Stimulated activated naive CD8-positive, alpha-beta T cell treated with anti-CD3 and anti-CD28 coated beads, Interleukin-15, Interleukin-2, amounts not matched to agents 100 U/mL and 50 U/mL, for 24 hours (primary cell): ENCODE data around the gene MTAP.

Experiments
- ATAC-seq: fragments of 150-1000 bp; cut with Tn5 transposase; one replicate; pipeline ENCODE4 v1.10.0; 2021
- DNase-seq: peaks from one replicate; pipeline ENCODE4 v3.0.0; 2021

The MTAP gene

DNA sequence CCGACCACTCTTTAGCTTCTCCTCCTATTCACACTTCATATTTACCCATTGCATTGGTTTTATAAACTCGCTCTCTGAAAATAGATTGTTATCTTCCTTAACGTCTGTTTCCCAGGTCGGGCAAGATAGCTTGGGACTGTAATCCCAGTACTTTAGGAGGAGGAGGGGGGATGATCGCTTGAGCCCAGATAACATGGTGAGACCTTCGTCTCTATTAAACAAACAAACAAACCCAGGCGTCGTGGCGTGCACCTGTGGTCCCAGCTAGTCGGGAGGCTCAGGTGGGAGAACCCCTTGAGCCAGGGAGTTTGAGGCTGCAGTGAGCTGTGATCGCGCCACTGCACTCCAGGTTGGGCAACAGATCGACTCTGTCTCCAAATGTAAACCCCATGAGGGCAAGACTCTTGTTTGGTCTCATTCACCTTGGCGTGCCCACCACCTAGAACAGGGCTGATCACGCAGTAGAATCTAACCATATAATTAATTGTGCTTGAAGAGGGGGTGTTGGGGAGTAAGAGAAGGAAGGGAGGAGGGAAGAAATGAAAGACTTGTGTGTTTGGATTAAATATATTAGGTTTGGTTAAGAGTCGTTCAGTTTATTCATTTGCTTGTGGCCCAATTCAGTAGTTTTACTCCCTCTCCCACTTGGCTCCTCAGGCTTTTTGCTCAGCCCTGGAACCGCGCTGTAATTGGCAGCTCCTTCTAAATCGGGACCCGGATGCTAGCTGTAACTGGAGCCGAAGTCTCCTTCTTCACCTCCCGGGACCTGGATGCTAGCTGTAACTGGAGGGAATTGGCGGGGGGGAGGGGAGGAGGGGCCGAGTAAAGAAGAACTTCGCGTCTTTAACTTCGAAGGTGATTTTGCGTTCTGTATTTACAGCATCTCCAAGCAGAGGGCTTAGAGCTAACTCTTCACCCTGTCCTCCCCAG lies 166.8 kb downstream of the MTAP start:
- DNase-seq: no peak
- ATAC-seq: no peak

DNA sequence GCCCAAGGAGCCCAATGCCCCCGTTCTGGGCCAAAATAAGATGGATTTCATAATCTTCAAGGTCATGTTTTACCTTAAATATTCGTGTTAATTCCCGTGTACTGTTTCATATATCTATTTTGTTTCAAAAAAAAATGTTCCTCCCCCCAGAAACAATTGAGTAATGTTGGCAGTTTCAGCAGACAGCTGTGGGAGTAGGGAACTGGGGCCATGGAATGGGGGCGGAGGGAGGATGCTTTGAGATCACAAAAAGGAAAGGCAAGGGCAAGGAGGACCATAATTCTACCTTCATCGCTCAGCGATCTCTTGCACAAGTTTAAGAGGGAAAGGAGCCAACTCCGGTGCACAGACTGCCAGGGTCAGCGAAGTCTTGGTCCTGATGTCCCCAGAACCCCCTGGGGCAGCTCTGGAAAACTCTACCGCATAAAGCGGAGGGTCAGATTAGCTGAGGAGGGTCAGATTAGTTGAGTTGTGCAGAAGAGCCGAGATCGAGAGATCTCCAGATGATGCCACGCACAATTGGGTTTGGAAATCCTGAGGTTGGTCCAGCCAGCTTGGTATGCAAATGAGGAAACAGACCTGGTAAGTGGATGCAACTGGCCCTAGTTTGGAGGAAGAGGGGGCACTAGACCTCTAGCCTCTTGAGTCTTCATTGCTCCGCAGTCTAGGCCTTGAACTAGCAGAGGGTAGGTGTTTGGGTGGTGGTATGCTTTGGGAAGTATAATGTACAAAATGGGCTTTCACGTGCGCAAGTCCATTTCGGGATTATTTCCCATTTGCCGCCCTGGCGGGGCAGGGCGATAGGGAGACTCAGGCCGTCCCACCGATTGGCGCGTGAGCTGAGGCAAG lies 167.7 kb downstream of the MTAP start:
- no peak for ATAC-seq

DNA sequence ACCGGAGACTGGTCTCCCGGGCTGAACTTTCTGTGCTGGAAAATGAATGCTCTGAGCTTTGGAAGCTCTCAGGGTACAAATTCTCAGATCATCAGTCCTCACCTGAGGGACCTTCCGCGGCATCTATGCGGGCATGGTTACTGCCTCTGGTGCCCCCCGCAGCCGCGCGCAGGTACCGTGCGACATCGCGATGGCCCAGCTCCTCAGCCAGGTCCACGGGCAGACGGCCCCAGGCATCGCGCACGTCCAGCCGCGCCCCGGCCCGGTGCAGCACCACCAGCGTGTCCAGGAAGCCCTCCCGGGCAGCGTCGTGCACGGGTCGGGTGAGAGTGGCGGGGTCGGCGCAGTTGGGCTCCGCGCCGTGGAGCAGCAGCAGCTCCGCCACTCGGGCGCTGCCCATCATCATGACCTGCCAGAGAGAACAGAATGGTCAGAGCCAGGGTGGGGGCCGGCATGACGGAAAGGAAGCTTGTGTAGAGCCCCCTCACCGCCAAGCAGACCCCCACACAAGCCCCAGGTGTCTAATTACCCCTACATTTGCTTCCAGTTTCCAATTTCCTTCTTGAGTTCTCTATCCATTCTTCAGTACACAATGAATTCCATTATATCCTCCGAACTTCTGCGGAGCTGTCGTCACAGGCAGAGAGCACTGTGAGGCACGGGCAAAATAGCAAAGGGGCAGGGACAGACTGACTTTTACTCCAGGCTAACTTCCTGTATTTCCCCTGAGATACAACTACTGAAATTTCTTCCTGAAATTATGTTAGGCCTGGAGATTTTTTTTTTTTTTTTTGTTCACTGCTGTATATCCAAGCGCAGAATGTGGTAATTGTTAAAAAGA lies 168.6 kb downstream of the MTAP start:
- no peak for ATAC-seq

More for the DNA sequence above, 167.7 kb downstream of the MTAP start:
- no peak for DNase-seq

DNA sequence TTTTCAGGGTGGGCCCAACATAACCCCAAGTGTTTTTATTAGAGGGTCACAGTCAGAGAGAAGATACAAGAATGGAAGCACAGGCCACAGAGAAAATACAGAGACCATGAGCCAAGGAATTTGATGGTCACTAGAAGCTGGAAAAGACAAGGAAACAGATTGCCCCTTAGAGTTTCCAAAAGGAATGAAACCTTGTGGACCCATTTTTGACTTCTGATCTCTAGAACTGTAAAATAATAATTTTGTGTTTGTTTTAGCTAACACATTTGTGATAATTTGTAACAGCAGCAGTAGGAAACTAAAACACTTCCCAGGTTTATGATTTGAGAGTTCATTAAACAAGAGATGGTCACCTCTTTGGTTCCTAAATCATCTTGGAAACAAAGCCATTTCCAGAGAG lies 169.9 kb downstream of the MTAP start:
- DNase-seq (no peak), ATAC-seq (no peak)

More for the DNA sequence above, 168.6 kb downstream of the MTAP start:
- DNase-seq: no peak

DNA sequence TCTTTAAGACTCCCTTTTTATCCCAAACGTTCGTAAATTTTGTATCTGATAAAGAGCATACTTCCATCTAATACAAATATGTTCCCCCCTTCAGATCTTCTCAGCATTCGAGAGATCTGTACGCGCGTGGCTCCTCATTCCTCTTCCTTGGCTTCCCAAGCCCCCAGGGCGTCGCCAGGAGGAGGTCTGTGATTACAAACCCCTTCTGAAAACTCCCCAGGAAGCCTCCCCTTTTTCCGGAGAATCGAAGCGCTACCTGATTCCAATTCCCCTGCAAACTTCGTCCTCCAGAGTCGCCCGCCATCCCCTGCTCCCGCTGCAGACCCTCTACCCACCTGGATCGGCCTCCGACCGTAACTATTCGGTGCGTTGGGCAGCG lies 171.9 kb downstream of the MTAP start:
- DNase-seq: peak; percentile 6
- ATAC-seq: no peak

DNA sequence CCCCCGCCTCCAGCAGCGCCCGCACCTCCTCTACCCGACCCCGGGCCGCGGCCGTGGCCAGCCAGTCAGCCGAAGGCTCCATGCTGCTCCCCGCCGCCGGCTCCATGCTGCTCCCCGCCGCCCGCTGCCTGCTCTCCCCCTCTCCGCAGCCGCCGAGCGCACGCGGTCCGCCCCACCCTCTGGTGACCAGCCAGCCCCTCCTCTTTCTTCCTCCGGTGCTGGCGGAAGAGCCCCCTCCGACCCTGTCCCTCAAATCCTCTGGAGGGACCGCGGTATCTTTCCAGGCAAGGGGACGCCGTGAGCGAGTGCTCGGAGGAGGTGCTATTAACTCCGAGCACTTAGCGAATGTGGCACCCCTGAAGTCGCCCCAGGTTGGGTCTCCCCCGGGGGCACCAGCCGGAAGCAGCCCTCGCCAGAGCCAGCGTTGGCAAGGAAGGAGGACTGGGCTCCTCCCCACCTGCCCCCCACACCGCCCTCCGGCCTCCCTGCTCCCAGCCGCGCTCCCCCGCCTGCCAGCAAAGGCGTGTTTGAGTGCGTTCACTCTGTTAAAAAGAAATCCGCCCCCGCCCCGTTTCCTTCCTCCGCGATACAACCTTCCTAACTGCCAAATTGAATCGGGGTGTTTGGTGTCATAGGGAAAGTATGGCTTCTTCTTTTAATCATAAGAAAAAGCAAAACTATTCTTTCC lies 172.4 kb downstream of the MTAP start:
- DNase-seq: peak; percentile 56
- peak; percentile 65 for ATAC-seq

DNA sequence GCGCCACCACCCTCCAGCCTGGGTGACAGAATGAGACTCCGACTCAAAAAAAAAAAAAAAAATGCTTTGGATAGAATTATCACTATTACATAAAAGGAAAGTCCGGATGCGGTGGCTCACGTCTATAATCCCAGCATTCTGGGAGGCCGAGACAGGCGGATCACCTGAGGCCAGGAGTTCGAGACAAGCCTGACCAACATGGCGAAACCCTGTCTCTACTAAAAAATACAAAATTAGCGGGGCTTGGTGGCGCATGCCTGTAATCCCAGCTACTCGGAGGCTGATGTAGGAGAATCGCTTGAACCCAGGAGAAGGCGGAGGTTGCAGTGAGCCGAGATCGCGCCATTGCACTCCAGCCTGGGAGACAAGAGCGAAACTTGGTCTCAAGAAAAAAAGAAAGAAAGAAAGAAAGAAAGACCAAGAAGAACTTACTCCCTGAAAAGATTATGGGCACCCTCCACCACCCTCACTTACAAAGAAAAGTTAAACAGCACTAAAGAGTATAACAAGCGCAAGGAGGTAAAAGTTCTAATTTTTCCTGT lies 174.0 kb downstream of the MTAP start:
- no peak for DNase-seq
- ATAC-seq: no peak

DNA sequence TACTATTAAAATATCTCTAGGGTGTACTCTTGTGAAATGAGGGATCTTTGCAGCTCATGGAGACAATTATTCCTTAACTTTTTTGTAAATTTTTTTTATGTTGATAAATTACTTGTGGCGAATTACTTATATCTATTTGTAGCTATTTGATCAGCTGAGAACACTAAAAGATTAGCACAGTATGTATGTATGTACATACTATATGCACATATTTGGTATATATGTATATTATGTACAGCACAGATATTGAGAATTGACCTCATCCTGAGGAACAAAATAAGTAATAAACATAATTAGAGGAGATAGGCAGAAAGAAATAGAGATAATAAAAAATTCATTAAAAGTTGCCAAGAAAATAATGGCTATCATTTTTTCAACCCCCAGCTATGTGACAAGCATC lies 180.0 kb downstream of the MTAP start:
- DNase-seq: no peak
- no peak for ATAC-seq

DNA sequence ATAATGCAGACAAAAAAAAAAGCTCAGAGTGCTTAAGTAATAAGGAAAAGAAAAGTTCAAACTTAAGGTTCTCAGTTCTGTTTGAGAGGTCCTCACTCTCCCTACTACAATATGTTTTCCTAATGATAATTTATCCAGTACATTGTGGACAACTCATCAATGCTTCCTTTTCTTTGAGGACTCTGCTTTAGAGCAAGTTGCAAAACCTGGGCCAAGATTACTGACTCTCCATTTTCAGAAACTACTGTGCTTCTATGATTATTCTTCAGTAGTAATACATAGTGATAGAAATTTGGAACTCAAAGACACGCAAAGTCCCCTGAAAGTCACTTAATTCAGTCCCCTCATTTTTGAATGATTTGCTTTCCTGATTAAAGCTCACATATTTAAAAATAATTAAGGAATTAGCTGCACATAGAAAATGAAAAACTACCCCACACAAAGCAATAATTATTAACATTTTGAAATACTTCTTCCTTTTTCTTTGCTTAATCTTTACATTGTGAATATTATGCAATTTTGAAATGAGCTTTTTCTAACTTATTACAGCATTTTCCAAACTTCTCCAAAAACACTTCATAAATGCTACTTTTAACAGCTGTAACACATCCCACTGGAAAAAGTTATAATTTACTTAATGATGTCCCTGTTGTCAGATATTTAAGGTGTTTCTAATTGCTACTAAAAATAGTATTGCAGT lies 180.6 kb downstream of the MTAP start:
- ATAC-seq (no peak), DNase-seq (no peak)

DNA sequence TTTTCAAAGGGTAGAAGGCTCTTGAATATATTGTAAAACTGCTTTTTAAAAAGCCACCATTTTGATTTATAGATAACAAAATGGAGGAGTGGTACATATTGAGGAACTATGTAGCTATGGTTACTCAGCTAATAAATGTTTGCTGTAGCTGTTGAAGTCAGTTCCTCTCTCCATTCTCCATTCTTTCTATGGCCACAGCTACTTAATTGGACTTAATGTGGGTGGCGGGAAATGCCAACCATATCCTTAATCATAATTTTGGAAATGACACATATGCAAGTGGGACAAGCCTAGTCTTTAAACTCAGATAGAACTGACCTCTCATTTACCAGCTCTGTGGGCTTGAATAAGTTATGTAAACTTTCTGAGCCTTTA lies 181.1 kb downstream of the MTAP start:
- DNase-seq (no peak), ATAC-seq (no peak)

DNA sequence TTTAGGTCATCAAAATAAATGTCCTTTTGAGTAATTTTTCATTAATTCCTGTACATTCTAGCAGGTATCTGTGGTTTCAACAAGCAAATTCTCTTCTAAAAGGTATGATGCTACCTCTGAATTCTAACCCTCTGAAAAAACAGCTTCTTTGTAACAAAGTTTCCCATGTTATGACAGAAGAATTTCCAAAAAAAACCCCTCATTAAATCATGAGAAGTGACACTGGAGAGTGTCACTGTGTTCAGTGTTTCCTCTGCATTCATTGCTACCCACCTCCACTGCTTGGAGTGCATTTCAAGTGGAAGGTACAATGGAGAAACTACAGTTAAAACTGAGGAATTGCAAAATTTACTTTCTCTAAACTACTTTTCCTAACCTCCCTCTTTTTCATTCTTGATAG lies 181.7 kb downstream of the MTAP start:
- ATAC-seq (no peak), DNase-seq (no peak)

DNA sequence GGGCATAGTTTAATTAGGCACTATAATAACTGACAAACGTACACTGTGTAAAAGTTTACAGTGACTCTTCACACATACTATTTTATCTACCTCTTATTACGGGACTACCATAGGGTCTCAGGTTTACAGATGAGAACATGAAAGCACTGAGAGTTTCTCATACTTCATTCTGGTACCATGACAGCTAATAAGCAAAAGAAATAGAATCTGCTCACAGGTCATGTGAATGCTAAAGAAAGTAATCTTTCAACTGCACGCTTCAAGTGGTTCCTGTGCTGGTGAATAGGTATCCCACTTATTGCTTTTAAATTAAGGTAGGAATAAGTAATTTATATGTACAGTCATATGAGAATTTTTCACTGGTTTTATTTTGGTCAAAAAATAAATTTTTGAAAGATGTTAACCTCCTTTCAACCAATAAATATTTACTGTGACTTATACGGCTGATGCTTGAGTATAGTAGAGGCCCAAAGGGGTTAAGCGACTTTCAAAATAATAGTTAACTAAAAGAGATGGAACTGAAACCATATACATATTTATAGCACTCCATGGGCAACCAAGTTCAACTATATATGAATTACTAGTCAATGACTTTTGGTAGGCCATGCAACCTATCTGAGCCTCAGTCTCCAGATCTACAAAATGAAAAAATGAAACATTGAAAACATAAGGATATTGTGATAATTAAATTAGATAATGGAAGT lies 183.7 kb downstream of the MTAP start:
- DNase-seq (no peak), ATAC-seq (no peak)
